HepG2 (cell line): Measurements from ENCODE around the gene P3H3. TPM values are rescaled to one million over a fixed set of nuclear protein-coding genes. Genes with fewer than 3 reads are reported as not detected.

Source experiments
- ARNT2 ChIP-seq: sonication (generic); formaldehyde crosslinking; IDR thresholded peaks from 2 replicates; pipeline ENCODE4 v1.8.0; 2022; ENCODE audit warnings: mild to moderate bottlenecking, low read depth, missing genetic modification reagents, moderate library complexity
- CREM ChIP-seq, 2 experiments: sonication (generic) in 1 of 2; formaldehyde crosslinking in 1 of 2; IDR thresholded peaks; 2 replicates each; pipeline versions ENCODE4 v1.4.0 to v1.6.1; 2016 to 2020; ENCODE audit warnings: antibody characterized with exemption in 1 of 2, mild to moderate bottlenecking in 1 of 2, missing genetic modification reagents in 1 of 2
- FOXA3 ChIP-seq: IDR thresholded peaks from 2 replicates; pipeline ENCODE4 v1.6.1; 2016; ENCODE audit warnings: missing genetic modification reagents, missing compliant biosample characterization
- HOXA7 ChIP-seq: sonication (generic); formaldehyde crosslinking; IDR thresholded peaks from 2 replicates; pipeline ENCODE4 v1.8.1; 2022; ENCODE audit warnings: mild to moderate bottlenecking, missing genetic modification reagents, moderate library complexity
- KDM4B ChIP-seq: sonication (generic); formaldehyde crosslinking; IDR thresholded peaks from 2 replicates; pipeline ENCODE4 v1.4.0; 2020; ENCODE audit warnings: missing genetic modification reagents
- KLF15 ChIP-seq: sonication (generic); formaldehyde crosslinking; IDR thresholded peaks from 2 replicates; pipeline ENCODE4 v1.8.1; 2023; ENCODE audit warnings: borderline replicate concordance, mild to moderate bottlenecking, inconsistent platforms, missing genetic modification reagents, mixed read lengths
- MAFK ChIP-seq, 2 experiments: IDR thresholded peaks in 1 of 2; conservative IDR thresholded peaks in 1 of 2; 2 replicates each; pipeline ENCODE4 v1.6.1; 2011; ENCODE audit warnings: improper control_type of control experiment in 2 of 2, low read length in 2 of 2
- NONO ChIP-seq, 2 experiments: fragments of 450-650 bp in 1 of 2; sonication (generic) in 1 of 2; formaldehyde crosslinking in 1 of 2; IDR thresholded peaks in 1 of 2; conservative IDR thresholded peaks in 1 of 2; 2 replicates each; pipeline versions ENCODE4 v1.6.1 to v1.8.0; 2017 to 2022; ENCODE audit warnings: mild to moderate bottlenecking in 1 of 2, missing genetic modification reagents in 1 of 2, moderate library complexity in 1 of 2
- POLR2G ChIP-seq: fragments of 200-400 bp; formaldehyde crosslinking; IDR thresholded peaks from 2 replicates; pipeline ENCODE4 v1.6.1; 2018; ENCODE audit warnings: mild to moderate bottlenecking, low read depth, low read length, moderate library complexity
- RARA ChIP-seq: IDR thresholded peaks from 2 replicates; pipeline ENCODE4 v1.6.1; 2016; ENCODE audit warnings: missing genetic modification reagents, missing compliant biosample characterization
- SPEN ChIP-seq: sonication (generic); formaldehyde crosslinking; IDR thresholded peaks from 2 replicates; pipeline ENCODE4 v1.5.1; 2020; ENCODE audit warnings: low read depth, mild to moderate bottlenecking, missing genetic modification reagents
- SRSF9 ChIP-seq: fragments of 200-400 bp; formaldehyde crosslinking; IDR thresholded peaks from 2 replicates; pipeline ENCODE4 v1.6.1; 2018; ENCODE audit warnings: borderline replicate concordance, mild to moderate bottlenecking, low read depth, low read length; ENCODE audit not compliant: insufficient read depth, poor library complexity, severe bottlenecking
- TARDBP ChIP-seq: sonication (generic); formaldehyde crosslinking; IDR thresholded peaks from 2 replicates; pipeline ENCODE4 v1.8.0; 2022; ENCODE audit warnings: mild to moderate bottlenecking, missing genetic modification reagents
- TRIM24 ChIP-seq: sonication (generic); formaldehyde crosslinking; IDR thresholded peaks from 2 replicates; pipeline ENCODE4 v1.8.0; 2022; ENCODE audit warnings: mild to moderate bottlenecking, missing genetic modification reagents
- U2AF1 ChIP-seq: fragments of 200-400 bp; formaldehyde crosslinking; optimal IDR thresholded peaks from 2 replicates; pipeline ENCODE3; 2017; ENCODE audit warnings: mild to moderate bottlenecking, low read depth, low read length
- ZFY ChIP-seq: sonication (generic); formaldehyde crosslinking; IDR thresholded peaks from 2 replicates; pipeline ENCODE4 v1.4.0; 2020; ENCODE audit warnings: missing genetic modification reagents
- ZNF160 ChIP-seq: sonication (generic); formaldehyde crosslinking; IDR thresholded peaks from 2 replicates; pipeline ENCODE4 v1.8.0; 2022; ENCODE audit warnings: mild to moderate bottlenecking, inconsistent platforms, missing genetic modification reagents
- ZNF280B ChIP-seq: sonication (generic); formaldehyde crosslinking; IDR thresholded peaks from 2 replicates; pipeline ENCODE4 v1.5.0; 2020; ENCODE audit warnings: missing genetic modification reagents, mild to moderate bottlenecking, borderline replicate concordance
- ZNF543 ChIP-seq: sonication (generic); formaldehyde crosslinking; IDR thresholded peaks from 2 replicates; pipeline ENCODE4 v1.4.0; 2020; ENCODE audit warnings: mild to moderate bottlenecking, missing genetic modification reagents
- ZNF629 ChIP-seq: sonication (generic); formaldehyde crosslinking; conservative IDR thresholded peaks from 2 replicates; pipeline ENCODE4 v1.5.0; 2020; ENCODE audit warnings: missing genetic modification reagents
- ZNF672 ChIP-seq: sonication (generic); formaldehyde crosslinking; IDR thresholded peaks from 2 replicates; pipeline ENCODE4 v1.8.1; 2022; ENCODE audit warnings: missing genetic modification reagents
- ZNF724P ChIP-seq: sonication (generic); formaldehyde crosslinking; IDR thresholded peaks from 2 replicates; pipeline ENCODE4 v1.8.0; 2022; ENCODE audit warnings: missing genetic modification reagents, borderline replicate concordance
- ZNF746 ChIP-seq: sonication (generic); formaldehyde crosslinking; IDR thresholded peaks from 2 replicates; pipeline ENCODE4 v1.8.0; 2022; ENCODE audit warnings: mild to moderate bottlenecking, missing genetic modification reagents
- ZNF83 ChIP-seq: sonication (generic); formaldehyde crosslinking; IDR thresholded peaks from 2 replicates; pipeline ENCODE4 v1.4.0; 2020; ENCODE audit warnings: missing genetic modification reagents, mild to moderate bottlenecking, borderline replicate concordance
- polyA plus RNA-seq, 8 experiments: library from polyadenylated mRNA; depleted of rRNA in 3 of 8; stranded (reverse) in 7 of 8; unstranded in 1 of 8; fragments of >200 nt; fragmentation: Illumina TruSeq in 4 of 8; extraction: Trizol in 4 of 8; gene quantifications; 2 replicates each; pipeline versions ENCODE4 v1.2.1 to v1.2.3, GENCODE V29; 2011 to 2016; ENCODE audit warnings: low read depth in 4 of 8, missing spikeins in 1 of 8, mixed read lengths in 1 of 8; ENCODE audit not compliant: insufficient read depth in 1 of 8
- total RNA-seq, 5 experiments: library from RNA; depleted of rRNA; stranded (reverse); fragments of >200 nt; fragmentation: Illumina TruSeq; extraction: Trizol; gene quantifications; 2 replicates each; pipeline ENCODE4 v1.2.3, GENCODE V29; 2016; ENCODE audit warnings: low read depth in 1 of 5
- TF ChIP-seq, protein P1 (sequence below): sonication (generic); formaldehyde crosslinking; IDR thresholded peaks from 2 replicates; pipeline ENCODE4 v1.9.0; 2022; ENCODE audit warnings: low read depth, missing genetic modification reagents
- TF ChIP-seq, protein P2 (sequence below): sonication (generic); formaldehyde crosslinking; IDR thresholded peaks from 2 replicates; pipeline ENCODE4 v1.8.1; 2023; ENCODE audit warnings: missing genetic modification reagents, mild to moderate bottlenecking, borderline replicate concordance

P3H3 gene
- total and polyA plus RNA-seq, 2 of the 13 experiments (the other 11 are each of a cell fraction or from before 2014, with no cell fraction given), result 20.1 to 20.5 TPM

DNA sequence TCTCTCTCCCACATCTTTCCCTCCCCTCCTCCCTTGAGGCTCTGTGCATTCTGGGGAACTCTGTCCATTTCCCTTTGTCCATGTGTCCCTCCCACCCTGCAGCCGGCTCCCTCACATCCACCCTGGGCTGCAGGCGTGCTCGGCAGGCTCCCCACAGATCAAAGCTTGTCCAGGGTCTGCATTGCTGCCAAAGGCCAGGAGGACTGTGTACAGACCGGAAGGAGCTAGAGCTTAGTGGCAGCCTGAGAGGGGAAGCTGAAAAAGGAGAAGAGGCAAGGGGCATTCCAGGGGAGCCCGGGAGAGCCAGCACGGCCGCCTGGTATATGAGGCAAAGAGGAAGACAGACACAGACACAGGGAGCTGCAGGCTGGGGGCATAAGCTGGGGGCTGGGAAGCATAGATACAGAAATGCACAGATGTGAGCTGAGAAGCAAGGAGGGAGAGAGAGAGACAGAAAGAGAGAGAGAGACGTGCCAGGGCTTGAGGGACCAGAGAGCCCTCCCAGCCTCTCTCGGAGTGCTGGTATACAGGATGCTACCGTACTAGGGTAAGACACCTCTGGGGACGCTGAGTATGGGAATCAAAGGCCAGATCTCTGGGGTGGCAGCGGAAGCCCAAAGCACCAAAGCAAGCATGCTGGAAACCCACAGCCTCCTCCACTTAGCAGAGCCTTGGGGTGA, 35.5 kb upstream of the P3H3 start (continued):
- TF ChIP-seq ZNF280B (CRISPR knock-in tag) (peak; percentile 73; the same call in 1 of the 2 replicates), ZNF746 (CRISPR knock-in tag) (peak; percentile 88; the same call in 1 of the 2 replicates), ZNF83 (no peak), ZNF672 (CRISPR knock-in tag) (no peak), FOXA3 (CRISPR knock-in tag) (peak; percentile 48), POLR2G (peak; percentile 72), U2AF1 (peak; percentile 78), SRSF9 (no peak), ZFY (CRISPR knock-in tag) (peak; percentile 51; the same call in 1 of the 2 replicates), SPEN (CRISPR knock-in tag) (peak; percentile 80), ZNF543 (CRISPR knock-in tag) (no peak), HOXA7 (CRISPR knock-in tag) (peak; percentile 63; the same call in 1 of the 2 replicates), MAFK (conservative IDR thresholded peaks at IDR 0.05 in 1 of 2, IDR thresholded peaks at IDR 0.05 in 1 of 2; ENCODE audit: low read length in 2 of 2) (no peak), RARA (CRISPR knock-in tag) (peak; percentile 84), ZNF724P (CRISPR knock-in tag) (no peak), NONO (IDR thresholded peaks at IDR 0.05) (no peak), NONO (CRISPR knock-in tag; conservative IDR thresholded peaks at IDR 0.05) (peak; percentile 90), KLF15 (CRISPR knock-in tag) (no peak), CREM (IDR thresholded peaks at IDR 0.05) (peak; percentile 62; the same call in 1 of the 2 replicates), CREM (CRISPR knock-in tag; IDR thresholded peaks at IDR 0.05) (no peak), KDM4B (CRISPR knock-in tag) (no peak), ZNF160 (peak; percentile 27; the same call in 1 of the 2 replicates), ZNF629 (CRISPR knock-in tag) (peak; percentile 42), ARNT2 (CRISPR knock-in tag) (no peak), TRIM24 (CRISPR knock-in tag) (peak; percentile 30; the same call in 1 of the 2 replicates), TARDBP (CRISPR knock-in tag) (peak; percentile 91)
- TF ChIP-seq, protein P1, sequence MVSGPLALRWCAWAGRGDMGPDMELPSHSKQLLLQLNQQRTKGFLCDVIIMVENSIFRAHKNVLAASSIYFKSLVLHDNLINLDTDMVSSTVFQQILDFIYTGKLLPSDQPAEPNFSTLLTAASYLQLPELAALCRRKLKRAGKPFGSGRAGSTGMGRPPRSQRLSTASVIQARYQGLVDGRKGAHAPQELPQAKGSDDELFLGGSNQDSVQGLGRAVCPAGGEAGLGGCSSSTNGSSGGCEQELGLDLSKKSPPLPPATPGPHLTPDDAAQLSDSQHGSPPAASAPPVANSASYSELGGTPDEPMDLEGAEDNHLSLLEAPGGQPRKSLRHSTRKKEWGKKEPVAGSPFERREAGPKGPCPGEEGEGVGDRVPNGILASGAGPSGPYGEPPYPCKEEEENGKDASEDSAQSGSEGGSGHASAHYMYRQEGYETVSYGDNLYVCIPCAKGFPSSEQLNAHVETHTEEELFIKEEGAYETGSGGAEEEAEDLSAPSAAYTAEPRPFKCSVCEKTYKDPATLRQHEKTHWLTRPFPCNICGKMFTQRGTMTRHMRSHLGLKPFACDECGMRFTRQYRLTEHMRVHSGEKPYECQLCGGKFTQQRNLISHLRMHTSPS (CRISPR knock-in tag), result 0 out of 2 replicates have a peak, but pooled peaks have one; percentile 36
- TF ChIP-seq, protein P2, sequence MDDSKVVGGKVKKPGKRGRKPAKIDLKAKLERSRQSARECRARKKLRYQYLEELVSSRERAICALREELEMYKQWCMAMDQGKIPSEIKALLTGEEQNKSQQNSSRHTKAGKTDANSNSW (CRISPR knock-in tag), result no peak
